H1 (cell line): ENCODE measurements around the gene LY9. TPM values are rescaled to one million over a fixed set of nuclear protein-coding genes. Genes with fewer than 3 reads are reported as not detected.

ENCODE experiments used
- ATF2 ChIP-seq: IDR thresholded peaks from 2 replicates; pipeline ENCODE4 v1.6.1; 2012; ENCODE audit warnings: low read length, inconsistent platforms
- CHD7 ChIP-seq: fragments of 300-600 bp; sonication (generic); IDR thresholded peaks from 2 replicates; pipeline ENCODE4 v1.7.1; 2012; ENCODE audit warnings: low read length, moderate library complexity, mild to moderate bottlenecking, inconsistent platforms; ENCODE audit not compliant: insufficient replicate concordance
- GTF2F1 ChIP-seq: IDR thresholded peaks from 2 replicates; pipeline ENCODE4 v1.6.1; 2012; ENCODE audit warnings: low read depth, low read length, improper control_type of control experiment, borderline replicate concordance
- HDAC6 ChIP-seq: IDR thresholded peaks from one replicate; pipeline ENCODE4 v1.7.1; 2012; ENCODE audit warnings: low read depth, mild to moderate bottlenecking, inconsistent platforms, low read length, moderate library complexity
- PHF8 ChIP-seq: fragments of 200-600 bp; sonication (generic); conservative IDR thresholded peaks from 2 replicates; pipeline ENCODE4 v1.7.1; 2012; ENCODE audit warnings: low read depth, mild to moderate bottlenecking, inconsistent platforms, low read length, moderate library complexity
- TEAD4 ChIP-seq: IDR thresholded peaks from 2 replicates; pipeline ENCODE4 v1.6.1; 2012; ENCODE audit warnings: low read depth, low read length, inconsistent platforms, mixed read lengths
- USF2 ChIP-seq: IDR thresholded peaks from 2 replicates; pipeline ENCODE4 v1.6.1; 2011; ENCODE audit warnings: low read length, improper control_type of control experiment
- polyA plus RNA-seq, 7 experiments: library from polyadenylated mRNA; depleted of rRNA in 3 of 7; stranded (reverse) in 5 of 7; unstranded in 2 of 7; fragments of >200 nt in 5 of 7; fragments of 200-250 nt in 2 of 7; gene quantifications; 1 replicate in 5 of 7; 2 replicates in 1 of 7; 4 replicates in 1 of 7; pipeline versions ENCODE4 v1.2.1 to v1.2.3, GENCODE V29; 2011 to 2013; ENCODE audit warnings: missing spikeins in 2 of 7, mixed read lengths in 2 of 7
- total RNA-seq: library from RNA; stranded (reverse); fragmentation: NEBNext Ultra II Directional; extraction: Animal tissue kit (Norgen Biotek cat#: 25700); gene quantifications from 2 replicates; pipeline ENCODE4 v1.2.1, GENCODE V29; 2021
- TF ChIP-seq, protein P1 (sequence below): IDR thresholded peaks from 2 replicates; pipeline ENCODE4 v1.6.1; 2012; ENCODE audit warnings: inconsistent platforms

LY9 gene
- total and polyA plus RNA-seq, 2 of the 8 experiments (the other 6 are each of a cell fraction or from before 2014, with no cell fraction given): not detected

- TF ChIP-seq CHD7 (no peak), PHF8 (no peak), HDAC6 (no peak), USF2 (no peak), GTF2F1 (no peak), TEAD4 (no peak), ATF2 (no peak)
- TF ChIP-seq, protein P1, sequence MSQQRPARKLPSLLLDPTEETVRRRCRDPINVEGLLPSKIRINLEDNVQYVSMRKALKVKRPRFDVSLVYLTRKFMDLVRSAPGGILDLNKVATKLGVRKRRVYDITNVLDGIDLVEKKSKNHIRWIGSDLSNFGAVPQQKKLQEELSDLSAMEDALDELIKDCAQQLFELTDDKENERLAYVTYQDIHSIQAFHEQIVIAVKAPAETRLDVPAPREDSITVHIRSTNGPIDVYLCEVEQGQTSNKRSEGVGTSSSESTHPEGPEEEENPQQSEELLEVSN: no peak
Observed at GRCh38 chr1:160850993-160851392, 55.0 kb downstream of the LY9 start (continued).
